ENCODE data around the gene MXRA8. TPM values are rescaled to one million over a fixed set of nuclear protein-coding genes. Genes with fewer than 3 reads are reported as not detected.

MXRA8 gene
- total and polyA plus RNA-seq, 8 donors = 1.6 to 35.8 (median 11.7) TPM

- FAIRE-seq = no peak
- Histone ChIP-seq H3K27ac (no peak overlapping the region), H3K4me3 (no peak overlapping the region), H3K9me3 (no peaks in the 10 kb centered on the region), H3K27me3 (no peaks in the 10 kb centered on the region), H3K4me1 (no peaks in the 10 kb centered on the region), H3K36me3 (peaks cover 0 to 22% (median 5%) of the 10 kb centered on the region in 3 donors)
- no peak for DNase-seq
- TF ChIP-seq, protein P1, sequence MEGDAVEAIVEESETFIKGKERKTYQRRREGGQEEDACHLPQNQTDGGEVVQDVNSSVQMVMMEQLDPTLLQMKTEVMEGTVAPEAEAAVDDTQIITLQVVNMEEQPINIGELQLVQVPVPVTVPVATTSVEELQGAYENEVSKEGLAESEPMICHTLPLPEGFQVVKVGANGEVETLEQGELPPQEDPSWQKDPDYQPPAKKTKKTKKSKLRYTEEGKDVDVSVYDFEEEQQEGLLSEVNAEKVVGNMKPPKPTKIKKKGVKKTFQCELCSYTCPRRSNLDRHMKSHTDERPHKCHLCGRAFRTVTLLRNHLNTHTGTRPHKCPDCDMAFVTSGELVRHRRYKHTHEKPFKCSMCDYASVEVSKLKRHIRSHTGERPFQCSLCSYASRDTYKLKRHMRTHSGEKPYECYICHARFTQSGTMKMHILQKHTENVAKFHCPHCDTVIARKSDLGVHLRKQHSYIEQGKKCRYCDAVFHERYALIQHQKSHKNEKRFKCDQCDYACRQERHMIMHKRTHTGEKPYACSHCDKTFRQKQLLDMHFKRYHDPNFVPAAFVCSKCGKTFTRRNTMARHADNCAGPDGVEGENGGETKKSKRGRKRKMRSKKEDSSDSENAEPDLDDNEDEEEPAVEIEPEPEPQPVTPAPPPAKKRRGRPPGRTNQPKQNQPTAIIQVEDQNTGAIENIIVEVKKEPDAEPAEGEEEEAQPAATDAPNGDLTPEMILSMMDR (IDR thresholded peaks at IDR 0.05) = no peak
- no peak for ATAC-seq
- intact Hi-C loops (cut with DNase I) = no loop called here
- 95 to 96% methylated on average over 28 to 32 of the region's 32 CpGs for WGBS, 2 donors
Measured at GRCh38 chr1:1336931-1337792, 21.2 kb downstream of the MXRA8 start.

DNA sequence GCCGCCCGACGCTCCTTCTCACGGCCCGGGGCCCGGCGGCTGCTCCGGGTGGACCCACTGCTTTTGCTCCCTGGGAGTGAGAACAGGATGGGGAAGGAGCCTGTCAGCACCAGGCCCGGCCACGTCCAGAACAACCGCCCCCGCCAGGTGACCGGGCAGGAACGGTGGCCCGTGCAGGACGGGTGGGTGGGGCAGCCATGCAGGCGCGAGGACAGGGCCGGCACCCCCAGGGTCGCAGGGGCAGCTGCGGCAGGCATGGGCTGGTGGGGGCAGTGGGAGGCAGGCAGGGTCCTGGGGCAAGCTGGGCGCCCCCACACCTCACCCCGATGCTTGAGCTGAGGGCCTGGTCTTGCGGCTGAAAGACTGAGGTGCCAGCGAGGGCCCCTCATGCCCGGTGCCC is 21.9 kb downstream of the MXRA8 start:
- H3K36me3 ChIP-seq = peaks cover 0 to 22% (median 5%) of the 10 kb centered on the region in 3 donors

DNA sequence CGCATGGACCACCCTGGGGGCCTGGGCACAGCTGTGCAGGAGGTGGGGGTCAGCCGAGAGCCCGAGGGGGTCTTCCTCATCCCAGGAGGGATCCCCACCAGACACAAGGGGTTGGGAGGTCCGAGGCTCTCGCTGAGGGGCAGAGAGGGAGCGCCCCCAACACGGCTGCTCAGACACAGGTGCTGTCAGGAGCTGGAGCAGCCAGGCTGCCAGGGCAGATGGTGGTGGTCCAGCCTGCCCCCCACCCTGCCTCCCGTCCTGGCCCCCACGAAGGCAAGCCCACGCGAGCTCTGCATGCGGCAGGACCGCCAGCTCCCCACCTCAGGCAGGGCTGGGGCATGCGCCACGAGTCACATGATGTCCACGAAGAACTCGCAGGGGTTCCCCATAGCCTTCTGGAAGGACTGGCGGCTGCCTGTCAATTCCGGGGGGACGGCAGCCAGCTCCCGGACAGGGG is 22.5 kb downstream of the MXRA8 start:
- ATAC-seq (no peak), FAIRE-seq (no peak), DNase-seq (no peak)
- peaks cover 0 to 22% (median 5%) of the 10 kb centered on the region in 3 donors for H3K36me3 ChIP-seq
- WGBS, 2 donors = 88% methylated on average over 18 to 21 of the region's 21 CpGs
- H3K4me3 ChIP-seq = no peak overlapping the region
- H3K27me3 ChIP-seq = no peaks in the 10 kb centered on the region
- H3K4me1 ChIP-seq = no peaks in the 10 kb centered on the region
- H3K27ac ChIP-seq = no peak overlapping the region
- intact Hi-C loops (cut with DNase I) = no loop called here
- H3K9me3 ChIP-seq = no peaks in the 10 kb centered on the region
- TF ChIP-seq, protein P1 (IDR thresholded peaks at IDR 0.05) = no peak

More for the DNA sequence above, 21.9 kb downstream of the MXRA8 start:
- Histone ChIP-seq H3K4me1 (no peaks in the 10 kb centered on the region), H3K4me3 (no peak overlapping the region), H3K27ac (no peak overlapping the region), H3K9me3 (no peaks in the 10 kb centered on the region), H3K27me3 (no peaks in the 10 kb centered on the region)
- FAIRE-seq (no peak), DNase-seq (no peak), ATAC-seq (no peak)
- TF ChIP-seq, protein P1 (IDR thresholded peaks at IDR 0.05) = no peak
- intact Hi-C loops (cut with DNase I) = no loop called here
- 92 to 96% methylated on average over 26 of the region's 26 CpGs for WGBS, 2 donors

DNA sequence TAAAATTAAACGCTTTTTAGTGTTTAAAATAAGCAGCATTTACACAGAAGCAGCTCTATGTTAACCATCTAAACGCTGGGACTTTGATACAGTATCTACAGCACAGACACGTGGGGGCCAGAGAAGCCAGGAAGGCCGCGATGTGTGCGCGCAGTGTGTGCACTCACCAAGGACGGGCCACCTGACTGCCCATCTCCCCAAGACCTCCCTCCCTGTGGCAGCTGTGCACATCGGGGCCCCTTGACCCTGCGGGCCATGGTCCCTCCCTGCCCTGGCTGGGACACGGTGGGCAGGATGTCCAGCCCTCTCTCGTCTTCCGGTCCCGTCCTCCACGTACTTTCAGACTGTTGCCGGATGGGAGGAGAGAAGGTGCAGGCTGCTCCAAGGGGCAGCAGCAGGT is 23.1 kb downstream of the MXRA8 start:
- no peak for FAIRE-seq

More for the DNA sequence above, 23.1 kb downstream of the MXRA8 start:
- H3K4me3 ChIP-seq = no peak overlapping the region
- no peaks in the 10 kb centered on the region for H3K9me3 ChIP-seq
- intact Hi-C loops (cut with DNase I) = no loop called here
- no peak for DNase-seq
- H3K4me1 ChIP-seq = no peaks in the 10 kb centered on the region
- H3K27me3 ChIP-seq = no peaks in the 10 kb centered on the region
- H3K27ac ChIP-seq = no peak overlapping the region
- TF ChIP-seq, protein P1 (IDR thresholded peaks at IDR 0.05) = no peak
- no peak for ATAC-seq
- WGBS, 2 donors = 83 to 84% methylated on average over 16 of the region's 16 CpGs
- H3K36me3 ChIP-seq = peaks cover 0 to 22% (median 5%) of the 10 kb centered on the region in 3 donors
